HG02763 (cell line): ENCODE data around the gene NLRP13.

ENCODE experiments used
- ATAC-seq: cut with Tn5 transposase; IDR thresholded peaks from one replicate; pipeline ENCODE4 v1.9.1; 2021; ENCODE audit warnings: mild to moderate bottlenecking, moderate library complexity; ENCODE audit not compliant: unreplicated experiment

NLRP13 gene

GRCh38 chr19:55901369-55902079, 30.6 kb downstream of the NLRP13 start:
- ATAC-seq: no peak

GRCh38 chr19:55898911-55899310, 33.2 kb downstream of the NLRP13 start:
- ATAC-seq: no peak

- ATAC-seq: no peak
Observed at GRCh38 chr19:55882626-55883025, 49.5 kb downstream of the NLRP13 start.

DNA sequence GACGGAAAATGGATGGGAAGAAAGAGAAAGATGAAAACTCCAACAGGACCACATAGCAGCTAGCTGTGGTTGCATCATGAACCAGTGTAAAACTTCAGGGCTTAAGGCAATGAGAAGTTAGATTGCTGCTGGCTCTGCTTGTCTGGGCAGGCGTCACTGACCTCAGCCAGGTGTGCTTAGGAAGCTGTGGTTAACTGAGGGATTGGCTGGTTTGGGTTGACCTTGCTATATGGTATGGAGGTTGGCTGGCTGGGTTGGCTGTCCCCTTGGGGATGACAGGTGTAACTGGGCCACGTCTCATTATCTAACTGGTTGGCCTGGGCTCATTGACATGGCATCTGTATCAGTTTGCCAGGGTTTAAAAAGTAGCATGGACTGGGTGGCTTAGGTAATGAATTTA, 54.9 kb downstream of the NLRP13 start:
- no peak for ATAC-seq

- no peak for ATAC-seq
Observed at GRCh38 chr19:55870736-55871135, 61.4 kb downstream of the NLRP13 start.

DNA sequence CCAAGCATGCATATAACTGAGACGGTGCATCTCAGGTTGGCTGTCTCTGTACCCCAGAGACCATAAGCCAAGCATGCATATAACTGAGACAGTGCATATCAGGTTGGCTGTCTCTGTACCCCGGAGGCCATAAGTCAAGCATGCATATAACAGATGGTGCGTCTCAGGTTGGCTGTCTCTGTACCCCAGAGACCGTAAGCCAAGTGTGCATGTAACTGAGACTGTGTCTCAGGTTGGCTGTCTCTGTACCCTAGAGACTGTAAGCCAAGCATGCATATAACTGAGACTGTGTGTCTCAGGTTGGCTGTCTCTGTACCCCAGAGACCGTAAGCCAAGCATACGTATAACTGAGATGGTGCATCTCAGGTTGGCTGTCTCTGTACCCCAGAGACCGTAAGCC, 65.0 kb downstream of the NLRP13 start:
- no peak for ATAC-seq

DNA sequence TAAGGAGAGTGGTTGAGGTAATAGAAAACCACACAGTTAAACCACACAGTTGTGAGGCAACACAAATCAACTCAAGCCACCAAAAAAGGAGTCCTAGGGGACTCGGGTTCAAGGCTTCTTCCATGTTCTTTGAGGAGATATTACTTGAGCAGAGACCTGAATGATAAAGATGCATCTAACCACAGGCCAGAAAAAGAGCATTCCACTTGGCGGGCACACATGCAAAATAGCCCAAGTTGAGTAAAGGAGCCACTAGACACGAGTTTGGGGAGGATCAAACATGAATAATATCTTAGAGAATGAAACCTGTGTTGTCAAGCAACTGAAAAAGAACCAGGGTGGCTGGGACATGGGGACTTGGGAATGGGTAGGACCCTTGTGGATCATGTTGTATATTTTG, 65.6 kb downstream of the NLRP13 start:
- no peak for ATAC-seq

- no peak for ATAC-seq
Observed at GRCh38 chr19:55858969-55859368, 73.2 kb downstream of the NLRP13 start.

GRCh38 chr19:55858401-55858800, 73.7 kb downstream of the NLRP13 start:
- ATAC-seq: no peak

DNA sequence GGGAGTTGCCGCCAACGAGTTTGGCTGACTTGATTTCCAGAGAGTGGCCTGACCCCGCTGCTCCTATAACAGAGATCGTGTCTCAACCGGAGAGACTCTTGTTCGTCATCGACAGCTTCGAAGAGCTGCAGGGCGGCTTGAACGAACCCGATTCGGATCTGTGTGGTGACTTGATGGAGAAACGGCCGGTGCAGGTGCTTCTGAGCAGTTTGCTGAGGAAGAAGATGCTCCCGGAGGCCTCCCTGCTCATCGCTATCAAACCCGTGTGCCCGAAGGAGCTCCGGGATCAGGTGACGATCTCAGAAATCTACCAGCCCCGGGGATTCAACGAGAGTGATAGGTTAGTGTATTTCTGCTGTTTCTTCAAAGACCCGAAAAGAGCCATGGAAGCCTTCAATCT, 74.2 kb downstream of the NLRP13 start:
- ATAC-seq: no peak

GRCh38 chr19:55857149-55857548, 75.0 kb downstream of the NLRP13 start:
- no peak for ATAC-seq

DNA sequence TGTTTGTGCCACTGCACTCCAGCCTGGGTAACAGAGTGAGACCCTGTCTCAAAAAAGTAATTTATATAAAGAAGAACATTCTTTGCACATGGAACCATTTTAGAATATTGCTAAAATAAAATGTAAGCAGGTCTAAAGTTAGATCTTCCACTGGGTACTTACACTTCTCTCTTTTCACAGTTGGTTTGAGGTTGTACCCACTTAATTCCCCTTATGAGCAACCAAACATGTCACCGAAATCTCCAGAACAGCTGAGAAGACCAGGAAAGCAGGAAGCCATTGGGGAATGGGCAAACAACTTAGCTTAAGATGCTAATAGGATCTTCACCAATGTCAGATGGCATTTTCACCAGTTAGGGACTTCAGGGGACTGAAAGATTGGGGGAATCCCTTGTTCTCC, 77.0 kb downstream of the NLRP13 start:
- no peak for ATAC-seq
